Measurements from ENCODE around the gene SYNGR1. TPM values are rescaled to one million over a fixed set of nuclear protein-coding genes. Genes with fewer than 3 reads are reported as not detected.
"Not testable (repeated sequence)": the region's sequence is repeated elsewhere in the genome, so short reads cannot be mapped to it uniquely, and the experiment has no call there.

The SYNGR1 gene
- total RNA-seq, 4 donors from 2014 or later: 25.5 to 51.3 (median 38.9) TPM

GRCh38 chr22:39405346-39406085, 55.7 kb downstream of the SYNGR1 start:
- TF ChIP-seq POLR2A (IDR thresholded peaks at IDR 0.05) (no peak), CTCF (IDR thresholded peaks at IDR 0.05) (no peak)
- 62 to 66% methylated on average over 28 of the region's 28 CpGs for WGBS, 2 donors
- no peak for DNase-seq (ENCODE audit: low spot score in 2 of 2)
- no peak overlapping the region for H3K4me3 ChIP-seq (ENCODE audit: low read depth, poor library complexity, severe bottlenecking)
- intact Hi-C loops (cut with DNase I; ENCODE audit: low total_unique reads): loop anchor here (10.0 kb wide), 1 partner anchor 119 kb away; the partner anchor contains the start of gene ATF4

- intact Hi-C loops (cut with DNase I; ENCODE audit: low total_unique reads): loop anchor here (10.0 kb wide), 1 partner anchor 117 kb away; the partner anchor contains the start of gene ATF4
- no peak overlapping the region for H3K4me3 ChIP-seq (ENCODE audit: low read depth, poor library complexity, severe bottlenecking)
- WGBS, 2 donors: 49 to 53% methylated on average over 11 of the region's 11 CpGs
- no peak for TF ChIP-seq POLR2A (IDR thresholded peaks at IDR 0.05)
- peak in 1 of 2 donors; percentile 33 for DNase-seq (ENCODE audit: low spot score in 2 of 2)
These were observed 58.4 kb downstream of the SYNGR1 start for GRCh38 chr22:39408173-39408572.

- TF ChIP-seq POLR2A (IDR thresholded peaks at IDR 0.05) (no peak), CTCF (IDR thresholded peaks at IDR 0.05) (no peak)
- intact Hi-C loops (cut with DNase I; ENCODE audit: low total_unique reads): loop anchor here (10.0 kb wide), 1 partner anchor 116 kb away; the partner anchor contains the start of gene ATF4
- WGBS, 2 donors: 56 to 59% methylated on average over 1 of the region's 1 CpG
- DNase-seq (ENCODE audit: low spot score in 2 of 2): no peak
- no peak overlapping the region for H3K4me3 ChIP-seq (ENCODE audit: low read depth, poor library complexity, severe bottlenecking)
These were observed 59.0 kb downstream of the SYNGR1 start for GRCh38 chr22:39408807-39409206.

GRCh38 chr22:39409516-39410029, 59.8 kb downstream of the SYNGR1 start:
- DNase-seq (ENCODE audit: low spot score in 2 of 2): no peak
- H3K4me3 ChIP-seq (ENCODE audit: low read depth, poor library complexity, severe bottlenecking): no peak overlapping the region
- WGBS, 2 donors: 94 to 95% methylated on average over 11 of the region's 11 CpGs
- intact Hi-C loops (cut with DNase I; ENCODE audit: low total_unique reads): loop anchor here (10.0 kb wide), 1 partner anchor 115 kb away; the partner anchor contains the start of gene ATF4
- no peak for TF ChIP-seq CTCF (IDR thresholded peaks at IDR 0.05)
- no peak for TF ChIP-seq POLR2A (IDR thresholded peaks at IDR 0.05)

- no peak for DNase-seq (ENCODE audit: low spot score in 2 of 2)
- H3K4me3 ChIP-seq (ENCODE audit: low read depth, poor library complexity, severe bottlenecking): no peak overlapping the region
- intact Hi-C loops (cut with DNase I; ENCODE audit: low total_unique reads): no loop called here
- 84 to 88% methylated on average over 4 of the region's 4 CpGs for WGBS, 2 donors
- TF ChIP-seq CTCF (IDR thresholded peaks at IDR 0.05) (no peak), POLR2A (IDR thresholded peaks at IDR 0.05) (no peak)
These were observed 60.5 kb downstream of the SYNGR1 start for GRCh38 chr22:39410264-39410663.

GRCh38 chr22:39411828-39412365, 62.1 kb downstream of the SYNGR1 start:
- H3K4me3 ChIP-seq (ENCODE audit: low read depth, poor library complexity, severe bottlenecking); intact Hi-C loops (cut with DNase I; ENCODE audit: low total_unique reads); DNase-seq (ENCODE audit: low spot score in 2 of 2): not testable (repeated sequence)
- WGBS, 2 donors: 77 to 84% methylated on average over 11 of the region's 11 CpGs

GRCh38 chr22:39413204-39413603, 63.4 kb downstream of the SYNGR1 start:
- H3K4me3 ChIP-seq (ENCODE audit: low read depth, poor library complexity, severe bottlenecking); intact Hi-C loops (cut with DNase I; ENCODE audit: low total_unique reads); DNase-seq (ENCODE audit: low spot score in 2 of 2): not testable (repeated sequence)
- WGBS, 2 donors: 92% methylated on average over 7 of the region's 7 CpGs
